Measurements from ENCODE around the gene PIK3R3.

The PIK3R3 gene

DNA sequence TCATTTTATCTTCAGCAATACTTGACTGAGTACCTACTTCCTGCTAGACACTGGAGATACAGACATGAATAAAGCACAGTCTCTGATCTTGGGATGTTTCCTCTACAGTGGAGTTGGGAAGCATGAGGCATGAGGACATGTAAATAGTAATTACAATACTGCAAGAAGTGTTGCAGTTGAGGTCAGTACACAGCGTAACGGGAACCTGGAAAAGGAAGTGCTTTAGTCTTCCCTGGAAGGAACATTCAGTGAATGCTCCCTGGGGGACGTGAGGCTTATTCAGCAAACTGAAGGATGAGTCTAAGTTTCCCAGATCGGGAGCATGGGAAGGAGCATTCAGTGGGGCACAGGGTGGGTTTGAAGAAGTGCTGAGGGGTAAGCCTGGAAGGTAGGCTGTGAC is 112.4 kb downstream of the PIK3R3 start:
- DNase-seq: no peak

DNA sequence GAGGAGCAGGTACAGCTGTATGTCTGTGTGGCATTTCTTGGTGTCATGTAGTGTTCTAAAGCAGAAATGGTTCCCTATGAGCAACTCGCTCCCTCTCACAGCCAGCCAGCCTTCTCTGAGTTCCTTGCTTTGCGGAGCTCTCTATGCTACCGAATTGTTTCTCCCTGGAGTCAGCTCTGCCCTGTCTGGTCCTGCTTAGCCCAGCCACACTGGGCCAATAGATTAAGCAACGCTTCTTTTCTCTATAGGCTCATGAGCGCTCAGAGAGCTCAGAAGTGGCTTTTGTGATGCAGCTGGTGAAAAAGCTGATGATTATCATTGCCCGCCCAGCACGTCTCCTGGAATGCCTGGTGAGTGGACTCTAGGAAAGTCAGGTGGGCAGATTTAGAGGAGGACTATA is 113.1 kb downstream of the PIK3R3 start:
- no peak for DNase-seq

DNA sequence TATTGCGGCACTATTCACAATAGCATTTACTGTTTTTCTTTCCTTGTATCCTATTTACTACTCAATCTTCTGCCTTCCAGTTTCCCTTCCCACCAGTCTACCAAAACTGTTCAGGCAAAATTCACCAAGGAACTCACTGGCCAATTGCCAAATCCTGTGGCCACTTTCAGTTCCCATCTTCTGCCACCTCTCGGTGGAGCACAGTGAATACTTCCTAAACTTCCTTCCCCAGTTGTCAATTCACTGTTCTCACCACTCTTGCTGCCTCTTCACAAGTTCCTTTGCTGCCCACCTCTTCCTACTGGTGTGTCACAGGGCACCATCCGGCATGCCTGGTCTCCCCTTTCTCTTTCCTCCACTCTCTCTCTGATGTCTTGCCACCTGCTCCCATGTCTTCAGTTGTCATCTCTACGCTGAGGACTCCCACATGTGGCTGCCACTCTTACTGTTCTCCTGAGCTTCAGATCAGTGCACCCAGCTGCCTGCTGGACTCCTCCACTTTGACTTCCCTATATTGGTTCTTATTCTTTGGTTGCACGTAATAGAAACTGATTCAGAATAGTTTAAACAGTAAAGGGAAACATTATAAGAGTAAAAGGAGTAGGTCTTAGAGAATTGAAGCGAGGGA is 114.4 kb downstream of the PIK3R3 start:
- DNase-seq: no peak

DNA sequence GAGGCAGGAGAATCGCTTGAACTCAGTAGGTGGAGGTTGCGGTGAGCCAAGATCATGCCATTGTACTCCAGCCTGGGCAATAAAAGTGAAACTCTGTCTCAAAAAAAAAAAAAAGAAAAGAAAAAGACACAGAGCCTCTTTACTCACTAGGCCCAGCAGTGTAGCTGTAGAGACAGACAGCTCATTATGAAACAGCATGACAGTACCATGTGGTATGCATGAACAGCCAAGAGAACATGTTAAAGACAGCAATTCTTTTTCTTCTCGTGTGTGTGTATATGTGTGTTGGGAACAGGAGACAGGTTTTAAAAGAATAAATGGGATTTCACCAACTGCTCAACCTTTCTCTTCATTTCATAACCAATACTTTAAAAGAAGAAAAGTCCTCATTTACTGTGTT is 118.8 kb downstream of the PIK3R3 start:
- no peak for DNase-seq

DNA sequence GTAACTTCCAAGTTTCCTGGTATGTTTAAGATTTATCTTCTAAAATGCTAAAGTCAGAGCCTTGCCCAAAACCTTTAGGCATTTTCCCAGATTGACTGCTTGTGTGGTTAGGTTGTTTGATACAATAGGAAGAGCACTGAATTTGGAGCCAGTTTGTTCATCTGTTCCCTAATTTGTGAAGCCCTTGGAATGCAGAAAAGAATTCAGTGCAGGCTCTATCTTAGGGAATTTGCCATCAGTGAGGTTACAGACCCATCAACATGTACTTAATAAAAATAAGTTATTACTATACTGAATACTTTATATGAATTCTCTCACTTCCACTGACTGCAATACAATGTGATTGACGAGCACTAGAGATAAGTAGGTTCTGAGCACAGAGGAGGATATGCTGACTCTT is 120.2 kb downstream of the PIK3R3 start:
- no peak for DNase-seq

DNA sequence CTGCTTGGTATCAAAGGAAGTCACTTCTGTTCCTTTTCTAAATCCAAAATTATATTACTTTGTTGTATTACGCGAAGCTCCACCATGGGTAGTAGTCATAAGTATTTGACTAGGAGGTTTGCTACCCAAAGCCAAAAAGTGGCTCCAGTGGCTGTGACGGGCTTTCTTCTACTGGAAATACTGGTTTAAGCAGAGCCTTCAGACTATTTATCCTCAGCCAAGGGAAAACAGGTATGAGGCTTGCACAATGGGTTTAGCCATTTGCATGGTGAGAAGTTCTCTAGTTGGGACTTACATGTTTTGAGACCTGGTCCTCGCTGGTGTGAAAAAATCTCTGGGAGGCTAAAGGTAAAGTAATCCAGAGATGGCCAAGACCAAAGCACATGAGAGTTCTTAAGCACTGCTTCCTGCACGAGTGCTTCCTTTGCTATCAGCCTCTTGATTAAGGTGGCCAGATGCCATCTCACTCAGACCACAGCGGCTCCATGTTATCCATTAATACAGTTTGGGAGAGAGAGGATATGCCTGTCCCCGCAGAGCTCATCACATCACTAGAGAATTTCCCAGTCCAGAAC is 121.2 kb downstream of the PIK3R3 start:
- DNase-seq: no peak

DNA sequence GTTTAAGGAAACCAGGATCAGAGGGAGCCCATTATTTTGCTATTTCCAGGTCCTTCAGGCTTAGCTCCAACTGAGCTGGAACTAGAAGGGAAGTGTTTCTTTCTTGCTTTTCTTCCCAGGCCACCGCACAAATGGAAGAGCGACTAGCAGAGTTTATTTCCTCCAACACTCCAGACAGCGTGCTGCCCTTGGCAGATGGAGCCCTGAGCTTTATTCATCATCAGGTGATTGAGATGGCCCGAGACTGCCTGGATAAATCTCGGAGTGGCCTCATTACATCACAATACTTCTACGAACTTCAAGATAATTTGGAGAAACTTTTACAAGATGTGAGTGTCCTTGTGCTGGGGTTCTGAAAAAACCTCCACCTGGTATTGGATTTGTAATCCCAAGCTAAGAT is 121.8 kb downstream of the PIK3R3 start:
- no peak for DNase-seq

DNA sequence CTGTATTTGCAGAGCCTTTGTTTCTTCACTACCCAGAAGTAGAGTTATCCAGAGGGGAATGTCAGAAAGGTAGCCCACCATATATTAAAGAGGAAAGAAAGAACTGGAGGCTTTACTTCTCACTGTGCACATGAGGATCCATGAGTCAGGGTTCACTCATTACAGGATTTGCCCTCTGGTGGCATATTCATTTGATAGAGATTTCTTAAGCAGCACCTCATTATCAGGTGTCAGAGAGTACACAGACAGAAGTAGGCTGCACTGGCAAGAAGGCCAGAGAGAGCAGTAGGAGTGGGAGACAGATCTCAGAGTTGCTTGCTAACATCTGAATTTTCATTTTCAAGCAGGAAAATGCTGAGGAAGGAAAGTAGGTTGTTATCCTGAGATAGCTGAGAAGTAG is 123.8 kb downstream of the PIK3R3 start:
- no peak for DNase-seq

DNA sequence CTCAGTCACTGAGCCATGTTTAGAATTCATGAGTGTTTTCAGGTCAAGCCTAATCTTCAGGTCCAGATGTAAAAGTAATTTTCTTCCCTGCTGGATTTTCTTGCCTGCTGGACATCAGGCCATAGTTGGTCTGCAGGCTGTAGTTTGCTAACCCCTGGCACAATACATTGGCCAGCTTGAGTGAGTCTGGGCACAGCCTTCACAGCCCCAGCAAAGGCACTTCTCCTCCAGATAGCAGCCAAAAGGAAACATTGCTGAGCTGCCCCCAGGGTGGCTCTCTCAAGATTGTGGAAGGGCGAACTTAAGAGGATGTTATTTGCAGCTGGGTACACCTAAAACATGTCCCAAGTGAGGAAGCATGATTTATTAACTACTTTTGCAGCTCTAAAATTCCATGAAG is 126.8 kb downstream of the PIK3R3 start:
- DNase-seq: no peak

DNA sequence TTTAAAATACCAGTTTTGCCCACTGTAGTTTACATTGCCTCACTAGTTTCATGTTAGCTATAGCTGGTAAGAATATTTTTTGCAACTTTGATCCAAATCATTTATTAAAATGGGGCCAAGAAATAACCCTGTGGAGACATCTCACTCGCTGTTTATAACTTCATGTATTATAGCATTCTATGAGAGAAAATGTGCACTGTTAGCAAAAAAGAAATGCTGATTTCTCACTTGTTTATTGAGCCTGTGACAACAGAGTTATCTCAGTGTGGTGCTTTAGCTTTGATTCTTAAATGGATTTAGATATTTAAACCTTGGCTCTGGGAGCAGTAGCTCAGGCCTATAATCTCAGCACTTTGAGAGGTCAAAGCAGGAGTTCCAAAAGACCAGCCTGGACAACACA is 127.9 kb downstream of the PIK3R3 start:
- DNase-seq: no peak

DNA sequence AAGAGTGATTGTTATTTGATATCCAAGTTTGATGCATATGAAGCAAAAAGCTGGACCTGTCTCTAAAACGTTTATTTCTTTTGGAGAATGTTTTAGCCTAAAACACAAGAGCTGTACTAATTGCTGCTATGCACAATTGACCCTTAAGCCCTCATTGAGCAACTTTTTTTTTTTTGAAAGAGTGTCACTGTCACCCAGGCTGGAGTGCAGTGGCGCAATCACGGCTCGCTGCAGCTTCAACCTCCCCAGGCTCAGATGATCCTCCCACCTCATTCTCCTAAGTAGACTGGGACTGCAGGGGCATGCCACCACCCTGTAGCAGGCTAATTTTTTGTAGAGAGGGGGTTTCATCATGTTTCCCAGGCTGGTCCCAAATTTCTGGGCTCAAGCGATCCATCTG is 129.1 kb downstream of the PIK3R3 start:
- no peak for DNase-seq

DNA sequence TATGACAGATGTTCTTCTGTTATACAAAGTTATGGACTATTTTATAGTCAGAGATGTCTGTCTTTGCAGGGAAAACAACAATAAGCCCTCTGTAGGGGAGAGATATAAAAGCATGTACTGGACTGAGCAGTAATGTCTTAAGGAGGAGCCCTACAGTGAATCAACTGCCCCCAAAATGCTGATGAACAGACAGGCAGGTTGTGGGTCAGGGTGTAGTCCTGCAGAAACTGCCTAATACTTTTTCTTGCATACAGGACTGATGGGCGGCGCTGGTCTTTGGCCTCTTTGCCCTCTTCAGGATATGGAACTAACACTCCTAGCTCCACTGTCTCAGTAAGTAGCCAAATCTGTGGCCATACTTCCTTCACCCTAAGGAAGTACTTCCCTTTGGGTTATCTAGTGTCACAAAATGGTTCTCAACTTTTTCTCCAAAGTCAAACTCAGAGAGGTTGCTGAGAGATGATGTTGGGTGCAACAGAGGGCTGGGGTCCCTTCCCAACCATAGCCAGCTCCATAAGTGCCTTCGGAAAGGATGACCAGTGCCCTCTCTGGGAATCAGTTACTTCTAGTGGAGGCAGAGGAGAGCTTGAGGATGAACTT is 129.8 kb downstream of the PIK3R3 start:
- DNase-seq: no peak

DNA sequence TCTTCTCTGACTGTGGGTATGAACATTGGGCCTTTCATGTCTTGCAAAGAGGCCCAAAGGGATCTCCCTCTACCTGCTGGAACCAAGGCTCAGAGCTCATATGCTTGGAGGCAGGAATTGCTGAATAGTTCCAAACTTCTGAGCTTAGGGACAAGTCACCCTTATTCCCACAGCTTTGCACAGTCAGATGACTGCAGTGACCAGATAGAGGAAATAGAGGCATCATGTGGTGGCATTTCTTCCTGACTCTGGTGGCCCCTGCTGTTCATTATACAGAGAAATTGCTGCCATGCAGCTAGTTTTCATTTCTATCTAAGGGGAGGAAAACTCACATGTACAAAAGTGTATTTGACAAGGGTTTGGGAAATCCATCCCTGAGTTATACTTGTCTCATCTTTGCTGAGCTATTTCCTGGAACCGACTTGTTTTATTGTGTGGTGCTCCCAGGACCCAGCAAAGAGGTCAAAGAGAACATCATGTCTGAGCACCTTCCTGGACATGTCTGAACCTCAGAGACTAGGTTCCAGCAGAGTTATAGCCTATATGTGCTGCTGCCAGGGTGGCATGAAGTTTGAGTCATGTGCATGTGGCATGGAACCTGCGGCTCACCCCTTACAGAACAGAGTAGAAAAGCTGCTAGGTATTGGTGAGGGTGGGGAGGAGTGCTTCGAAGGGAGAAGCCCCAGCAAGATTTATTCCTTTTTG is 131.2 kb downstream of the PIK3R3 start:
- no peak for DNase-seq

DNA sequence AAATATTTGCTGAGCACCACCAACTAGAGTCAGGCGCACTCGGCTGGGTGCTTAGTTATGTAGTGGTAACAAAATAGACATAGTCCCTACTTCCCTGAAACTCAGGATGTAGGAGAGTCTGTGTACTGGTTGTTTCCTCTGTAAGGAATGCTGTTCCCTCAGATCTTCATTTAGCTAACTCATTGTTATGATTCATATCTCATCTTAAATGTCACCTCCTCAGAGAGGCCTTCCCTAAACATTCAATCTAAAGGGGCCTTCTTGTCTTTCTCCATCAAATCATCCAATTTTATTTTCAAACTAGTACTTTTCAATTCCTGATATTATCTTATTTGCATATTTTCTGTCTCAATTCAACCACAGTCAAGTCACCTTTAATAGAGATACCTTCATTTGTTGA is 132.9 kb downstream of the PIK3R3 start:
- no peak for DNase-seq

DNA sequence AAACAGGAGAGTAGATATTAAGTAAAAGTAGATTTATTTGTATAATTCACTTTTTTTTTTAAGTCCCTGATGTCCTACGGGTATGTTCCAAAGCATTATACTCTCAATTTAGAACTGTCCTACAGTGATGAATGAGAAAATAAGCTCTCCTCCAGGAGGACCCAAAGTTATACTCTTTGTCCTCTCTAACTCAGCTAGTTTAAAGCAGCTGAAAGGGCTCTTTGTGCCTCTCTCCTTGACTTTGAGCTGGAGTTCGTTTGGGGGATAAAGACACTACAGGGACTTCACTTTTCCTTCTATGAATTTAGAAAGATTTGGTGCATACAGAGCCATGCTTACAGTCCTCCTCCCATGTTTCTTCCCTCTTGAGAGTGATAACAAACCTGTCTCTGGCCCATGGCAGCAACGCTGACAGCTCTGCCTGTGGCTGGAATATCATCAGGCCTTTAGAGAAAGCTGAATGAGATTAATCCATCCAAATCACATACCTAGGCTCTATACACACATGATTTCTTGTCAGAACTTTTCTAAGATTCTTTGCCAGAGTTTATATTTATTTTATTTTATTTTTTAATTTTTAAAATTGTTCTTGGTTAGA is 134.3 kb downstream of the PIK3R3 start:
- no peak for DNase-seq

DNA sequence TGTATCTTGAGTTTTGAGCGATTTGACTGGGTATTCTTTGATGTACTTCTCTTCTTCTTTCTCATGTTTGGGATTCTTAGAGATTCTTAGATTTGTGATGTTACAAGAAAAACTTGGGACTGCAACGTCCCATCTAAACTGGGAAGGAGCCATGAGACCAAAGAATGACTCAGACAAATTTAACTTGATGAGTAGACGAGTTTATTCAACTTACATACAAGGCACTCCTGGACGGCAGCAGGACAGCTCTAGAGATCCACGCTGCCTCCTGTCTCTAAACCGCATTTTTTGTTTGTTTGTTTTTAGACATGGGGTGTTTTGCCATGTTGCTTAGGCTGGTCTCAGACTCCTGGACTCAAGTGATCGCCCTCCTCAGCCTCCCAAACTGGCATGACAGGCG is 137.1 kb downstream of the PIK3R3 start:
- no peak for DNase-seq

DNA sequence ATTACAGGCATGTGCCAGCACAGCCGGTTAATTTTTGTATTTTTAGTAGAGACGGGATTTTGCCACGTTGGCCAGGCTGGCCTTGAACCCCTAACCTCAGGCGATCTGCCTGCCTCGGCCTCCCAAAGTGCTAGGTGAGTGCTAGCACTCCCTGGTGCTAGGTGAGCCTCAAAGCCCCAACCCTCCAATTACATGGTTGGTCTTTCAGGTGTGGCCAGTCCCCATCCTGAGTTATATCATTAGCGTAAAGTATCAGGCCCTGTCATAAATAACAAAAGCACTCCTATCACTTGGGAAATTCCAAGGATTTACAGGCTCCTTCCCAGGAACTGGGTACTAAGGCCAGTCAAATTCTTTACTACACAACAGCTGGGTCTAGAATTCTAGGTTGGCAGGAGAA is 138.0 kb downstream of the PIK3R3 start:
- DNase-seq: no peak
